ENCODE results near the gene ADCK2.

DNA sequence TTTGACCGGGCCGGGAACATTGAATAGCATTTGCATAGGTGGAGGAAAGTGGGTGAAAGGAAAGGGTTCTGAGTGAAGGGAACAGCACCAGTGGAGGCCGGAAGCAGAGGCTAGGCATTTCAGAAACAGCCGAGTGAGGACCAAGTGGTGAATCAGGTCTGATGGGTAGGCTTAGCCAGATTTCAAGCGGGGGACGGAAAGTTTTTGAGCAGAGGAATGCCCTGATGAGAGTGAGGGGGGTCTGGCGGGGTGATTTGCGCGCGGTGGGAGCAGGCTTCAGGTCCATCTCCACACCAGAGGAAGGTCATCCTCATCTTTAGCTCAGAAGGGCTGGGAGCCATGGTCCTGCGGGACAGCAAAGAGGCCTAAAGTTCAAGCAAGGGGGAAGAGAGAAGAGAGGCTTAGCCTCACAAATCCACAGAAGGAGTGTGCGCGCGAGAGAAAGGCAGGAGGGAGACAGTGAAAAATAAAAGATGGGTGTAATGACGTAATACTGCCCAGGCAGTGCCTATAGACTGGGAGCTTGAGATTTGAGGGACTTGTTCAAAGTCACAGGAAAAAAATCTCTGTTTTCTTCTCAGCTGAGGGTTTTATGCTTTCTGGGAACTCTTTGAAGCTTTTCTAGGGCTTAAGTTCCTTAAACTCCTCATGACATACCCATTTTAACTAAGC lies 31.1 kb upstream of the ADCK2 start:
- TF ChIP-seq EZH2 (IDR thresholded peaks at IDR 0.05; ENCODE audit: insufficient read depth, low read length), result no peak
- TF ChIP-seq, protein P1, sequence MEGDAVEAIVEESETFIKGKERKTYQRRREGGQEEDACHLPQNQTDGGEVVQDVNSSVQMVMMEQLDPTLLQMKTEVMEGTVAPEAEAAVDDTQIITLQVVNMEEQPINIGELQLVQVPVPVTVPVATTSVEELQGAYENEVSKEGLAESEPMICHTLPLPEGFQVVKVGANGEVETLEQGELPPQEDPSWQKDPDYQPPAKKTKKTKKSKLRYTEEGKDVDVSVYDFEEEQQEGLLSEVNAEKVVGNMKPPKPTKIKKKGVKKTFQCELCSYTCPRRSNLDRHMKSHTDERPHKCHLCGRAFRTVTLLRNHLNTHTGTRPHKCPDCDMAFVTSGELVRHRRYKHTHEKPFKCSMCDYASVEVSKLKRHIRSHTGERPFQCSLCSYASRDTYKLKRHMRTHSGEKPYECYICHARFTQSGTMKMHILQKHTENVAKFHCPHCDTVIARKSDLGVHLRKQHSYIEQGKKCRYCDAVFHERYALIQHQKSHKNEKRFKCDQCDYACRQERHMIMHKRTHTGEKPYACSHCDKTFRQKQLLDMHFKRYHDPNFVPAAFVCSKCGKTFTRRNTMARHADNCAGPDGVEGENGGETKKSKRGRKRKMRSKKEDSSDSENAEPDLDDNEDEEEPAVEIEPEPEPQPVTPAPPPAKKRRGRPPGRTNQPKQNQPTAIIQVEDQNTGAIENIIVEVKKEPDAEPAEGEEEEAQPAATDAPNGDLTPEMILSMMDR (IDR thresholded peaks at IDR 0.05; ENCODE audit: insufficient read depth, low read depth, low read length), result no peak
